ENCODE data around the gene PLBD2.

DNA sequence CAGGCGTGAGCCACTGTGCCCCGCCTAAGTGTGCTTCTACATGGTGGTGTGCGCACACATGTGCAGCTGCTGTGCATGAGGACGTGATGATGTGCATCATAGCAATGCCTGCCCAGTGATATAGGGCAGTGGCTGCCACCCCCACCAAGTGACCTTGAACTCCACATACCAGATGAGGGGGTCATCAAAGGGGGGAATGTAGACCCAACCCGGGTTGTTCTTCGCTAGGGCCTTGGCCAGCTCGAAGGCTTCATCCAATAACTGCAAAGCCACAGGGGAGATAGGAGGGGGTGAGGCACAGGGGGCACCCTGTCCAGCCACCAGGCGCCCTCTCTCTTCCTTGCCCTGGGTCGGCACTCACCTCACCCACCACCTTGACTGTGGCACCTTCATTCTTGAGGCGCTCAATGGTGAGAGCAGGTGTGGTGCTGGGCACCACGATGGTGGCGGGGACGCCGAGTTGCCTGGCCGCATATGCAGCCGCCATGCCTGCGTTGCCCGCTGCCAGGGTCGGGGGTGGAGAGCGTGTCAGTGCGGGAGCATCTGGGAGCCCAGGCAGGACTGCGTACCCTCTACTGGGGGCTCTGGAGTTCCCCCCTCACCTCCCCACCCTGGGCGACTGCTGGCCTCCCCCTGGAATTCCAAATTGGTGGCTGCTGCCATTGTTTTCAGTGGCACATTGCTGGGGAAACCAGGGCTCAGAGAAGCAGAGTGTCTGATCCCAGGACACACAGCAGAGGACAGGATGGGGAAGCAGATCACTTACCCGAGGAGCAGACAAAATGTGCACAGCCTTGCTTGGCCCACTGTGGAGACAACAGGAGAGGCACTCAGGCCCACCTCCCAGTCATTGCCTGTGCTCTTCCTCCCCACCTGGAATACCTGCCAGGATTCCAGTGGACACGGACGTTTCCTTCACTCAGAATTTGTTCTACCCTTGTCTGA lies 40.2 kb downstream of the PLBD2 start:
- TF ChIP-seq, protein P1, sequence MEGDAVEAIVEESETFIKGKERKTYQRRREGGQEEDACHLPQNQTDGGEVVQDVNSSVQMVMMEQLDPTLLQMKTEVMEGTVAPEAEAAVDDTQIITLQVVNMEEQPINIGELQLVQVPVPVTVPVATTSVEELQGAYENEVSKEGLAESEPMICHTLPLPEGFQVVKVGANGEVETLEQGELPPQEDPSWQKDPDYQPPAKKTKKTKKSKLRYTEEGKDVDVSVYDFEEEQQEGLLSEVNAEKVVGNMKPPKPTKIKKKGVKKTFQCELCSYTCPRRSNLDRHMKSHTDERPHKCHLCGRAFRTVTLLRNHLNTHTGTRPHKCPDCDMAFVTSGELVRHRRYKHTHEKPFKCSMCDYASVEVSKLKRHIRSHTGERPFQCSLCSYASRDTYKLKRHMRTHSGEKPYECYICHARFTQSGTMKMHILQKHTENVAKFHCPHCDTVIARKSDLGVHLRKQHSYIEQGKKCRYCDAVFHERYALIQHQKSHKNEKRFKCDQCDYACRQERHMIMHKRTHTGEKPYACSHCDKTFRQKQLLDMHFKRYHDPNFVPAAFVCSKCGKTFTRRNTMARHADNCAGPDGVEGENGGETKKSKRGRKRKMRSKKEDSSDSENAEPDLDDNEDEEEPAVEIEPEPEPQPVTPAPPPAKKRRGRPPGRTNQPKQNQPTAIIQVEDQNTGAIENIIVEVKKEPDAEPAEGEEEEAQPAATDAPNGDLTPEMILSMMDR (IDR thresholded peaks at IDR 0.05), result no peak
- no peak for TF ChIP-seq POLR2AphosphoS5 (IDR thresholded peaks at IDR 0.05)

Data from breast epithelium (tissue), 3 donors.